OCI-M2 (cell line): ENCODE measurements around the gene GSTA2.
"Not testable (repeated sequence)": the region's sequence is repeated elsewhere in the genome, so short reads cannot be mapped to it uniquely, and the experiment has no call there.

Experiments
- DNase-seq: peaks from one replicate; lab custom pipeline; 2025; ENCODE audit not compliant: unreplicated experiment; lab: John Stamatoyannopoulos, UW

Gene GSTA2

DNA sequence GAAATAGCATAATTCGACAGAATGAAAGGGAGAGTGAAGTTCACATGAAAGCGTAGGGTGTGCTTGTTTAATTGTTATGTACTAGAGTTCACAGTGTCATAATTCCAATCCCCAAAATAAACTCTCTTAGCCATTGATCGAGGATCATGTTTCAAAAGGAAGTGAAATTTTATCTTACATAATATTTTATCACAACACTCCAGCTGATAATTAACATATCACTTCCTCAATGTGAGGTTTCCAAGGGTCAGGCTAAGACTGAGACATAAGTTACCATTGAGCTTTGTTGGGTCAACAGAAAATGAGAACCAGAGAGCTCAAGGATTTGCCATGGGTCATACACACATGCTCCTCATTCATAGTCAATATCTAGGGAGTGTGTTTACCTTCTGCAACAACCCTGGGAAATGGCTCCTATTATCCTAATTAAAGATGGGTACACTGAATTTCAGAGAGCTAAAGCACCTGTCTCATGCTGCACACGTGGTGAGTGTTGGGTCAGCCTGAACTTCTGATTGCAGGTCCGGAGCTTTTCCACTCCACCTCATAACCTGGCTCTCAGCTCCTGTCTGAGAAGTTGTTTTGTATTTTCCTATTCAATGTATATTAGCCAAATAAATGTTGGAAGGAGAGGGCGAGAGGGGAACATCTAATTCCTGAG, 3.0 kb downstream of the GSTA2 start:
- DNase-seq, result no peak

DNA sequence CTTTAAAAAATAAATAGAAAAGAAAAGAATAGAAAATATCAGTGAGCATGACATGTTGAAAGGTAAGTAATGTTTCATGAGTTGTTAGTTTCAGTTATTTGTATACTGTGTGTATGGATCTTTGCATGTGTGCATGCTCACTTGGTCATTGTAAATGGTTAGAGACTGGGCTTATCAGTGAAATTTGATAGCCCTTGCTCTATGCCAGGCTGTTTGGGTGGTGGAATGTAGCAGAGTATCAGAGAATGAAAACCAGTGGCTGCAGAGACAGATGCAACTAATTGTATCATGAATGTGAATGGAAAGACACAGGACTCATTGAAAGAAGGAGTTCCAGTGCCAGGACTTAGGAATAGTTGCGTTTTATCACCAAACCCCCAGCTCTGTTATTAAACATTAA, 4.2 kb downstream of the GSTA2 start:
- DNase-seq, result no peak

DNA sequence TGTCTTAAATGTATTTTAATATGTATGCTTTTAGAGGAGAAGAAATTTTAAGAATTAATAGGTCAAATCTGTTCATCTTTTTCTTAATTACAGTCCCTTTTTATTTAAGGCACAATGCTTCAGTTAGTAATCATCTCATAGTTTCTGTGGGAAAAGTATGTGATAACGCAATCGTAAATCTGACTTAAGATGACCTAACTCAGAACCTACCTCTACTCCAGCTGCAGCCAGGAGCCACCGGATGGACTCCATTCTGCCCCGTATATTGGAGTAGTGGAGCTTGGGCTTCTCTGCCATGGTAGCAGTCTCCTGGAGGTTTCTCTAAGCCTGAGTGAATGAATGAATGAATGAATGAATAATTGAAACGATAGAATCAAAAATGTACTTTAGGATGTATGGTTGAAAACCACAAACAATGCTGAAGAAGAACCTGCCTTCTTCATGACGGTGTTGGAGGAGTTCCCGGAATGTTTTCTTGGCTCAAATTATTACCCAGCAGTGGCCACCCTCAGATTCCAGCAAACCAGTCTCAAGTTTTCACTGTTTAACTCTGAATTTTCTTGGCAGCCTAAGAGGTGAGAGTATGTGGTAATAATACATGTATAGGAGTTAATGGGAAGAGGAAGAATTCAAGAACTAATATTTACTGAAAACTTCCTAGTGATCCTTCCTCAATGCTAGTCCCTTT, 5.5 kb downstream of the GSTA2 start:
- not testable (repeated sequence) for DNase-seq

DNA sequence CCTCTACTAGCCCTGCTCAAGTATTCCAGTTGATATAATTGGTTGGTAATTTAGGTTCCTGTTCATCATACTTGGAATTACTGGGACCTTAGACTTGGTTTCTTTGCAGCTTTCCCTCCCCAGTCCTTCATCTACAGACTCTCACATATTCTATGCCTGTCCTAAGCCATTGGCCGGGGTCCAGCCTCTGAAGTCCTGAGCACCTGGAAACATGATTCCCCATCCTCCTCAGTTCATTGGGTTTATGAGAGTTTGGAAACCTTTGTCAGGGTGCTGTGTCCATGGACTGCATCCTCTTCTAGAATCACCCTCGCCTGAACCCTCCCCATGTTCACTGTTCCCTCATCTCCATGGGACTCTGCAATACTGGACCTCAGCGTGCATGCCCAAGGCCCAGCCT, 8.8 kb downstream of the GSTA2 start:
- no peak for DNase-seq

DNA sequence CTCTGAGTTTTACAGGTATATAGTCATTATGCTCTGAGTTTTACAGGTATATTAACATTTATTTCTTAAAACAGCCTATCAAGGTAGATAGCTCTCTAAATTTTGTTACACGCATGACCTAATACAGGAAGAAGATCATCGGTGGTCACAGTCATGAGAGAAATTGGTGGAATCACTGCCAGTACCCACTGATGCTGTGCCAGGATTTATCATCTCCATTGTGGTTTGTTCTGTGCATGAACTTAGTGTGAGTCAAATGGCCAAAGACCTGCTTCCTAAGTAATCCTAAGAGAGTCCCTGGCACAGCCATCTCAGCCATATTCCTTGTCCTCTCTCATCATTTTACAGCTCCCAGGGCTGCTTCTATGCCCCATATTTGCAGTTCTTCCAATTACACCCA, 10.1 kb downstream of the GSTA2 start:
- not testable (repeated sequence) for DNase-seq

DNA sequence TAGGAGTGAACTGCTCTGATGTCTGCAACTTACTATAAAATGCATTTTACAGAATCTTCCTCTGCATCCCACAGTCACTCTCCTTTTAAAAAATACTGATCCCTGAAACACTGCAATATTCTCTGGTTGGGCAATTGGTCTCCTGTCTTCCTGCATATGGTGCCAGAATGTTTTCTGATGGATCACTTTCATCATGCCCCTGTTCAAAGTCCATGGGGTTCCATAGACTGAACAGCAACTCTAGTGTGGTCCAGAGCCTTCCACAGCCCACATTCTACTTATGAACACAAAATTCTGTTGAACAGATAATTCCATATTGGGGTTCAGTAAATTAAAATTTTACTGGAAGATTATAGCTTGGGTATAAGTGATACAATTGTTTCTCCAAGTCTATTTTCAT, 11.0 kb downstream of the GSTA2 start:
- no peak for DNase-seq

DNA sequence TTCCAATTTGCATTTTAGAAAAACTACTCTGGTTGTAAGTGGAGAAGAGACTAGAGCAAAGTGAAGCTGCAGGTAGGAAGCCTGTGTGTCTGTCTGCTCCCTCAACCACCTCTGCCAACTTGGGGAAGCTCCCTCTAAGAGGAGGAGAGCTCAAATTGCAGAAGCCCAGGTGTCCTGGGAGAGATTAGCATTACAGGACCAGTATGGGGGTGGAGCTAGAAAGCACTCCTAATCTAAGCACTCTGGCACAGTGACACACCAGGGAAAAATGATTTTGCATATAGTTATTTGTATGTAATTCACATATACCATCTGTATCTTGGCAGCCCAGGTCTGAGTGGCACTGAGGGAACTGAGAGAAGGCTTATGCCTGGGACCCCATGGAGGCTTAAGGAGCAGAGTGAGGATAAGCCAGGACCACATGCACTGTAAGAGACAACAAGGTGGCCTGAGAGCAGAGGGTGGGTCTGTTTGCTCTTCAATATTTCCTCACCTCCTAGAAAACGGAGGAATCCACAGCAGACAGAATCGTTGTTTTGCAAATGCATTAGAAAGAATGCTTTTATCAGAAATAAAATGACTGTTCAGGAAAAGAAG, 13.6 kb downstream of the GSTA2 start:
- DNase-seq, result no peak

DNA sequence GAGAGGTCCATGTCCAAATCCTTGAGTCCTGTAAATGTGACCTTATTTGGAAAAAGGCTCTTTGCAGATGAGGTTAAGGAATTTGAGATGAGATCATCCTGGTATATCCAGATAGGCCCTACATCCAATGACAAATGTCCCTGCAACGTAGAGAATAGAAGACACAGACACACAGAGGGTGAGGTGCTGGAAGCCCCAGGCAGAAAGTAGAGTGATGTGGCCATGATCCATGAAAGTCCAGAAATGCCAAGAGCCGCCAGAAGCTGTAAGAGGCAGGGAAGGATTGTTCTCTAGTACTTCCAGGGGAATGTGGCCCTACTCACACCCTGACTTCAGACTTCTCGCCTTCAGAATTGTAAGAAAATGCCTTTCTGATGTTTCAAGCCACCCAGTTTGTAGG, 16.0 kb downstream of the GSTA2 start:
- DNase-seq, result not testable (repeated sequence)

DNA sequence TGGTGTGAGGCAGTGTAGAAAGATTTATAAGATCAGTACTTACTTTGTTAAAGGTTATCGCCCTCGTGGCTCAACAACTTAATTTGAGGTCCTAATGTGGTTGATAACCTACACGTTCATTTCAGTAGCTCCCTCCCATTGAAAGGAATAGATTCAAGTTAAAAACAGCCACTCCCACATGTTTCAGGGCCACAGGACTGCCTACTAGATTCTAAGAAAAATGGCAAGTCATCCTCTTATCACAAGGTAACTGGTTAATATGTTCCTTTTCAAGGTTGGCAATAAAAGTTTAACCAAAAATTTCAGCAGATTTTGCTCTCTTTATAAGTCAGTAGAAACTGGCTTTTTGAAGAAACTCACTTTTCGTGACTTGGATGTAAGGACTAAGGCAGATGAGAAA, 17.1 kb downstream of the GSTA2 start:
- DNase-seq, result no peak

DNA sequence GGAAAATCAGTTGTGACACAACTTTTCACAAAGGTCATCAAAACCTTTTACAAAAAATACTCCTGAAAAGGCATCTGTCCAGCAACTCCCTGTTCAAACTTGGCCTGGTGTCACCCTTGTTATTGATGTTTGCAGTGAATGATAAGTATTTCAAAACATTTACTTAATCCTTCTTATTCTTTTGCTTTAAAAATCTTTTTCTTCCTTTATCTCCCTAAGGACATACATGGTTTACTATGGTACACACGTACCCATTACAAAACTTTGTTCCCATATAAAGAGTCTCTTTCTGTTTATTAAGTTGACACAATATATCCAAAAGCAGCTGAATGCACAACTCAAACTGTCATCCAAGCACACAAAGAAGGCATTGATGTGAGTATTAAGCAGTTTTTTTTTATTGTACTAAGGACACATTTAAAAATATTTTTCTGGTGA, 17.5 kb downstream of the GSTA2 start:
- no peak for DNase-seq

DNA sequence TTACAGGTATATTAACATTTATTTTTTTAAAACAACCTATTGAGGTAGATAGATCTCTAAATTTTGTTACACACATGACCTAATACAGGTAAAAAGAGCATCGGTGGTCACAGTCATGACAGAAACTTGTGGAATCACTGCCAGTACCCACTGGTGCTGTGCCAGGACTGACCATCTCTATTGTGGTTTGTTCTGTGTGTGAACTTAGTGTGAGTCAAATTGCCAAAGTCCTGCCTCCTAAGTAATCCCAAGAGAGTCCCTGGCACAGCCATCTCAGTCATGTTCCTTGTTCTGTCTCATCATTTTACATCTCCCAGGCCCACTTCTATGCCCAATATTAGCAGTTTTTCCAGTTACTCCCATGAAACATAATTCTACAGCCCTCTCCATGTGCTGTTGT, 21.4 kb downstream of the GSTA2 start:
- DNase-seq, result no peak

DNA sequence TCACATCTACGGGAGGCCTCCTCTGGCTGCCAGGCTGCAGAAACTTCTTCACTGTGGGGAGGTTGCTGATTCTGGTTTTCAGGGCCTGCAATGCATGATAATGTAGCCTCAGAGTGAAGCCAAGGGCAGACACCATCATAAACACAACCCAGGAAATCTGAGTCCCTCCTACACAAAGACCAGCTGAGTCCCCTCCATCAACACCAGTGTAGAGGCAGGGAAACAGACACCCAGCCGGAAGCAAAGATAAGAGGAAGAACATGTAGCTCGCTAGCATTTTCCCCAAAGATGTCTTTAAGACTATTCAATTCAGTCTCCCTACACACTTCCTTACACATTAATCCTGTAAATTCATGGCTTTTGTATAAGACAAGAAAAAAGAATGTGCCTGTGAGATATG, 23.6 kb downstream of the GSTA2 start:
- DNase-seq, result peak; percentile 56

DNA sequence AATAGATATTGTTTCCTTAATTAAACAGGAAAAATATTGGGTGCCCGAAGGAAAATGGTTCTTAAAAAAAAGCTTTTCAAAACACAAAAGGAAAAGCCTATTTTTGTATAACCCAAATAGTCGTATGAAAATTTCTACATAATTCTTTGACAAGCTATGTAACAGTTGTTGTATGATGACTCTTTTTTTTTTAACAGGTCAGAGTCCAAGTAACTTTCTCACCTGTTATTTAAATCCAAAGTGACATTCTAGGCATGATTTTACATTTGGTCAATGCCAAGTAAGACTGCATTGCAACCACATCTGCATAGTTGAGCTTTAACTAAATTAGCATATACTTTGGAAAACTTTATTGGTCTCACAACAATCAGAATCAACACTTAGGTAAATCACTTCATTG, 24.1 kb downstream of the GSTA2 start:
- no peak for DNase-seq

DNA sequence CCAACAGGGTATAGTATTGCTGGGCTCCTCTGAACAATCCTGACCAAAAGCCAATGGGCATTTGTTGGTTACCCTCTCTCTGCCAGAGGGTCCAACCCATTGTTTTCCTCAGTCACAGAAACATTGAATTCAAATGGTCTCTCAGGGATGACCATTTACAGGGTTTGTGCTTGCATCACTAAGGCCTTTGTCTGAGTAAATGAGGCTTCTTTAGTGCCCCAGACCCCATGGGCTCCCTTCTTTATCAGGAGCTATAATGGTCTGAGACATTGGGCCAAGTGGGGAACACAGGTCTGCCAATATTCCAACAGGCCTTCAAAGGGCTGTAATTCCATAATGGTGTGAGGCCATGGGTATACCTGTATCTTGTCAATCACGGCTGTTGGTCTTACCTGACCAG, 27.1 kb downstream of the GSTA2 start:
- no peak for DNase-seq

DNA sequence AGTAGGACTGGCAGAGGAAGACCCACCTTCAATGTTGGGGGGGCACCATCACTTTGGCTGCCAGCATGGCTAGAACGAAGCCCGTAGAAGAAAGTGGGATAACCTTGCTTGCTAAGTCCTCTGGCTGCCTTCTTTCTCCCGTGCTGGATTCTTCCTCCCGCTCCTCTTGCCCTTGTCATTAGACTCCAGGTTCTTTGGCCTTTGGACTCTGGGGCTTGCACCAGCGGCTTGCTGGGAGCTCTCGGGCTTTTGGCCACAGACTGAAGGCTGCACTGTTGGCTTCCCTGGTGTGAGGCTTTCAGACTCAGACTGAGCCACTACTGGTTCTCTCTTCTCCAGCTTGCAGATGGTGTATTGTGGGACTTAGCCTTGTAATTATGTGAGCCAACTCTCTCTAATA, 28.2 kb downstream of the GSTA2 start:
- DNase-seq, result no peak

DNA sequence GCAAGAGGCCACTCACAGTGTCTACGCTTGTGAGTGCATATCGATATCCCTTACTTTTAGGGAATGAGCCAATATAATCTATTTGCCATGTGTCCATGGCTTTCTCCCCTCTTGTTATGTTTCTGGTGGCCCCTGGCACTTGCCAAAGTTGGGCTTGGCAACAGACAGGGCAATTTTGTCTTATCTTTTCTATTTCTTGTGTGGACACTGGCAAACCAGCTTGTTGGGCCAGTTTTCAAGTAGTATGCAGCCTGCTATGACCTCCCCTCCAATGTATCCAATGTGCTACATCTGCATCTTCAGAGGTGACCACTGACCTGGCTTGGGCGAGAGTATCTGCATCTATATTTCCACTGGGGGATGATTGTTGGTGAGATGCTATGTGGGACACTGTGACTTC, 29.2 kb downstream of the GSTA2 start:
- DNase-seq, result no peak

DNA sequence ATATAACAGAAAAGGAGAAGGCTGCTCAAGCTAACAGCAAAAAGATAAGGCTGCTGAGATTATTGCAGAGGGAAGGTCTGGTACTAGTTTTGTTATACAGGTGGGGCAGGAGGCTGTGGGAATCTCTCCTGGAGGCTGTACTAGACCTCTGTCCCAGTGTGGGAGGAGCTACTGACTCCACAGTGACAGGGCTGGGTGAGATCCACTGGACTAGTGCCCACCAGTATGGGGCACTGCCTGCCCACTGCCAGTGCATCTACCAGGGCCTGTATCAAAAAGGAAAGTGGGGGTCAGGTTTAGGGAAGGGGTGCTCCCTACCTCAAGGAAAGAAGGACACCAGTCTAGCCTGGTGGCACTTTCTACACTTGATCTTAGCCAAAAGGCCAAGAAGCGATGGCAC, 30.1 kb downstream of the GSTA2 start:
- no peak for DNase-seq

DNA sequence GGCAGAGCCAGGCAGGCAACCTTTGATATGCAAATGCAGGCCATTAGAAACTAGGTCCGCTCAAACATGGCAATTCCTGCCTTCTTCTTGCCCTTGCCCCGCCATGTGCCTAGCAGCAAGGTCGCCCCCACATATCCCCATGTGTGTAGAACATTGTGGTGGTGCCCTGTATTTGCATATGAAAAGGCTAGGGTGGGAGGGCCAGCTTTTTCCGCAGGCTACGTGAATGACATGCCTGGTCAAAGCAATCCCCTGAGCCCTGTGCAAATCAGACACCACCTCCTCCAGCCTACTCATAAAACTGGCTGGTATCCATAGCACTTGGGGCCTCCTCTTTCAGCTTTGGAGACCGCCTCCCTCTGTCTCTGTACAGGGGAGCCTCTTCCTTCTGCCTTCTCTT, 31.6 kb downstream of the GSTA2 start:
- DNase-seq, result no peak

DNA sequence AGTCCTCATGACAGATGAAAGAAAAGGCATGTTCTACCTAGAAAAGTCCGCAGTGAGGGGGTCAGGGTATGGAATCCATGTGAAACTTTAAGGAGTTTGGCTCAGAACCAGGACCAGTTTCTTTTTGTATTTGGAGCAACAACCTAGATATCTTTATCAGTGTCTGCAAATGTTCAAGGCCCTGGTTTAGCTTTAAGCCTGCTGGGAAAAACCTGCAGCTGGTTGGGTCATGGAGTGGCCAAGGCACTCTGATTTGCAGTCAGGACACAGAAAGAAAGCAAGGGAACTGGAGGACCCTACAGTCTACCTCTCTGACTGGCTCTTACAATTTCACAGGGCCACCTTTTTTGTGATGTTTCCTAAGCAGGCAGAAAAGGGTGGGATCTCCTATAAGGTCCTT, 33.7 kb downstream of the GSTA2 start:
- DNase-seq, result no peak

DNA sequence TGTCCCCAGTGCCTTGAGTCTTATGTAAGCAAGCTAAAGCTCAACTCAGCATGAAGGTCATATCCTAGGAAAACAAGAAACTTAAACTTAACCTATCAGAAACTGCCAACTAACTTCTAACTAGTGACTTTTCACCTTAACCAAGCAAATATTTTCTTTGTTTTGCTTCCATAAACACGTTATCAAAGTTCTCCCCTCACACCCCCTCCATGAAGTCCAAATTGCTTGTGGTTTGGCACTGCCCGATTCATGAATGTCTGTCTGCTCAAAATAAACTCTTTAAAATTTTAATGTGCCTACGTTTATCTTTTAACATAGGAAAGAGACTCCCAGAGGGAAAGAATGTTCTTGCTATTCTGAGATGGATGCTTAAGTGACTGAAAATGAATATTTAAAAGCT, 34.9 kb downstream of the GSTA2 start:
- DNase-seq, result no peak

DNA sequence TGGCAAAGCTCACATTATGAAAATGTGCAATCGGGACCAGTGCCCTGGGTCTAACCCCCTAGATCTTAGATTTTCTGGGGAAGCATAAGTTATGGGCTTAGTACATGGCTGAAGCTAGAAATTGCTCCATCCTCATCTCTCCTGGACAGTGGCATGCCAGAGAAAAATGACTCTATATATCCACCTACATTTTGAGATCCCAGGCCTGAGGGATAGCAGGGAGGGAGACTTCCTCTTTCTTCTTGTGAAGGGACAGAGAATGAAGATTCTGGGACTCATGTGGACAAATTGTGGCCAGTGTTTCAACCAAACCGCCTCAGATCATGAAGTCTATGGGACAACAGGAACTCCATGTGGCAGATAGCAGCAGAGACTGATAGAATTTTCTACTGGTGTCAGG, 35.4 kb downstream of the GSTA2 start:
- no peak for DNase-seq

DNA sequence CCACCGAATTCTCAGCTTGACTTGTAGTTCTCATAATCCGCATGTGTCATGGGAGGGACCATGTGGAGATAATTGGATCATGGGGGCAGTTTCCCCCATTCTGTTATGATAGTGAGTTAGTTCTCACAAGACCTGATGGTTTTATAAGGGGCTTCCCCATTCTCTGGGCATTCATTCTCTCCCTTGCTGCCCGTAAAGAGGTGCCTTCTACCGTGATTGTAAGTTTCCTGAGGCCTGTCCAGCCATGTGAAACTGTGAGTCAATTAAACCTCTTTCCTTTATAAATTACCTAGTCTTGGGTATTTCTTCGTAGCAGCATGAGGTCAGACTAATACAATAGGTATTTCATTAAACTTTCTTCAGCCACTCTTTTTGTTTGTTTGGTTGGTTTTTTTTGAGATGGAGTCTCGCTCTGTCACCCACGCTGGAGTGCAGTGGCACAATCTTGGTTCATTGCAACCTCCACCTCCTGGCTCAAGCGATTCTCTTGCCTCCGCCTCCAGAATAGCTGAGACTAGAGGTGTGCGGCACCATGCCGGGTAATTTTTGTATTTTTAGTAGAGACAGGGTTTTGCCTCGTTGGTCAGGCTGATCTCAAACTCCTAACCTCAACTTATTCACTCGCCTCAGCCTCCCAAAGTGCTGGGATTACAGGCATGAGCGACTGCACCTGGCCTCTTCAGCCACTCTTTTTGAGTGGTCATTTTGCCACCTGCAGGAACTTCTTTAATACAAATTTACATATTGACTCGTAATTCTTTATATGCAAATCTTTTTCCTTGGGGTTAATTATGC, 36.3 kb downstream of the GSTA2 start:
- no peak for DNase-seq
